SIG-M5 treated with dmso at 0.1 percent for 504 hours (cell line): ENCODE results near the gene FAM3A.
A peak's percentile ranks its signal among the peaks of the same experiment; 100 is the strongest.

Experiments used
- DNase-seq: peaks from one replicate; lab custom pipeline; 2025; ENCODE audit not compliant: unreplicated experiment; lab: John Stamatoyannopoulos, UW

Gene FAM3A

GRCh38 chrX:154534526-154535322 is 18.7 kb upstream of the FAM3A start:
- peak; percentile 76 for DNase-seq

- DNase-seq, result no peak
These were observed 16.7 kb upstream of the FAM3A start for GRCh38 chrX:154532690-154533089.

- DNase-seq, result no peak
These were observed 15.6 kb upstream of the FAM3A start for GRCh38 chrX:154531626-154532025.

- no peak for DNase-seq
These were observed 14.3 kb upstream of the FAM3A start for GRCh38 chrX:154530286-154530685.

- DNase-seq, result no peak
These were observed 13.2 kb upstream of the FAM3A start for GRCh38 chrX:154529206-154529612.

GRCh38 chrX:154526901-154527675 is 11.1 kb upstream of the FAM3A start:
- DNase-seq, result peak; percentile 82

- DNase-seq, result no peak
These were observed 9.8 kb upstream of the FAM3A start for GRCh38 chrX:154525606-154526490.

GRCh38 chrX:154519389-154519788 is 3.4 kb upstream of the FAM3A start:
- no peak for DNase-seq

- DNase-seq, result no peak
These were observed 1.2 kb upstream of the FAM3A start for GRCh38 chrX:154517101-154517781.

- peak; percentile 36 for DNase-seq
These were observed 646 bp upstream of the FAM3A start for GRCh38 chrX:154516656-154517100.

GRCh38 chrX:154515090-154515965 is 704 bp downstream of the FAM3A start:
- DNase-seq, result peak; percentile 10

- no peak for DNase-seq
These were observed 2.3 kb downstream of the FAM3A start for GRCh38 chrX:154513716-154514115.

GRCh38 chrX:154512879-154513553 is 3.0 kb downstream of the FAM3A start:
- no peak for DNase-seq

GRCh38 chrX:154511761-154512160 is 4.3 kb downstream of the FAM3A start:
- no peak for DNase-seq

GRCh38 chrX:154509455-154509854 is 6.6 kb downstream of the FAM3A start:
- no peak for DNase-seq

GRCh38 chrX:154508384-154508745 is 7.7 kb downstream of the FAM3A start:
- DNase-seq, result no peak

GRCh38 chrX:154507673-154508383 is 8.2 kb downstream of the FAM3A start:
- no peak for DNase-seq

- DNase-seq, result no peak
These were observed 9.3 kb downstream of the FAM3A start for GRCh38 chrX:154506483-154507332.
